Measurements from ENCODE around the gene NPW.

NPW gene

DNA sequence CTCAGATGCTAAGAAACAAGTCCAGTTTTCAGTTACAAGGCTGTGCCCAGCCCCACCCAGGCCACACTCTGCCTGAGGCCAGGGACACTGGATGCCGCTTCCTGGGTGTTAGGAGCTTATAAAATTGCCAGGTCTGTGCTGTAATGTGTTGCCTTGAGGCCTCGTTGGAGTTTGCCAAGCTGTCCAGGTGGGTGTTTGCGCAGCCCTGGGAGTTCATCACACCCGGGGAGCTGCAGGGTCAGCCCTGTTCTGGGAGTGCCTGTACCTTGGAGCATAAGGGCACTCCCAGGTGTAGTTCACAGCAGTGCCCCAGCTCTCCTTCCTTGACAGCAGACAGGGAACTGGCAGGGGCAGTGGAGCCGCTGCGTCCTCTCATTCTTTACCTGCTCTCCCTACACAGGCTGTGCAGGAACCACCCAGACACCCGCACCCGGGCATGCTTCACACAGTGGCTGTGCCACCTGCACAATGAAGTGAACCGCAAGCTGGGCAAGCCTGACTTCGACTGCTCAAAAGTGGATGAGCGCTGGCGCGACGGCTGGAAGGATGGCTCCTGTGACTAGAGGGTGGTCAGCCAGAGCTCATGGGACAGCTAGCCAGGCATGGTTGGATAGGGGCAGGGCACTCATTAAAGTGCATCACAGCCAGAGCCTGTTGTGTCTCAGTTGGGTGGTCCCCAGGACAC is 34.0 kb upstream of the NPW start:
- H3K27ac ChIP-seq, result peak overlapping the region; percentile 90
- no peak for TF ChIP-seq ZFX (IDR thresholded peaks at IDR 0.05)
- TF ChIP-seq, protein P1, sequence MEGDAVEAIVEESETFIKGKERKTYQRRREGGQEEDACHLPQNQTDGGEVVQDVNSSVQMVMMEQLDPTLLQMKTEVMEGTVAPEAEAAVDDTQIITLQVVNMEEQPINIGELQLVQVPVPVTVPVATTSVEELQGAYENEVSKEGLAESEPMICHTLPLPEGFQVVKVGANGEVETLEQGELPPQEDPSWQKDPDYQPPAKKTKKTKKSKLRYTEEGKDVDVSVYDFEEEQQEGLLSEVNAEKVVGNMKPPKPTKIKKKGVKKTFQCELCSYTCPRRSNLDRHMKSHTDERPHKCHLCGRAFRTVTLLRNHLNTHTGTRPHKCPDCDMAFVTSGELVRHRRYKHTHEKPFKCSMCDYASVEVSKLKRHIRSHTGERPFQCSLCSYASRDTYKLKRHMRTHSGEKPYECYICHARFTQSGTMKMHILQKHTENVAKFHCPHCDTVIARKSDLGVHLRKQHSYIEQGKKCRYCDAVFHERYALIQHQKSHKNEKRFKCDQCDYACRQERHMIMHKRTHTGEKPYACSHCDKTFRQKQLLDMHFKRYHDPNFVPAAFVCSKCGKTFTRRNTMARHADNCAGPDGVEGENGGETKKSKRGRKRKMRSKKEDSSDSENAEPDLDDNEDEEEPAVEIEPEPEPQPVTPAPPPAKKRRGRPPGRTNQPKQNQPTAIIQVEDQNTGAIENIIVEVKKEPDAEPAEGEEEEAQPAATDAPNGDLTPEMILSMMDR (conservative IDR thresholded peaks at IDR 0.05), result no peak

DNA sequence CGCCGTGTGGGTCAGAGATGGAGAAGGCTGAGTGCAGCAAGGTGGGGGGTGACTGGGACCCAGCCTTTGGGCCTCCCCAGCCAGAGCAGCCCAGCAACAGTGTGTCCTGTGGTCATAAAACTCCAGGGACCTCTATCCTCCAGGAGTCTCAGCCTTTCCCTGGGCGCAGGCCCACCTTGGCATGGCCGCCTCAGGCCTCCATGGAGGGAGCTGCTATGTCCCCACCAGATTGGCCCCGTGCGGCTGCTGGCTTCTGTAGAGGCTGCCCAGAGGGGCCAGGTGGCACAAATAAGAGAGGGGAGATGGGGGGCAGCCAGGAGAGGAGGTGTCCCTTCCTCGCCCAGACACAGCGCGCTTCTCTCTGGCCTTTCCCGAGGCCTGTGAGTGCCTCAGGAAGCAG is 32.4 kb upstream of the NPW start:
- no peak for TF ChIP-seq ZFX (IDR thresholded peaks at IDR 0.05)
- TF ChIP-seq, protein P1 (conservative IDR thresholded peaks at IDR 0.05), result no peak
- no peak overlapping the region for H3K27ac ChIP-seq

DNA sequence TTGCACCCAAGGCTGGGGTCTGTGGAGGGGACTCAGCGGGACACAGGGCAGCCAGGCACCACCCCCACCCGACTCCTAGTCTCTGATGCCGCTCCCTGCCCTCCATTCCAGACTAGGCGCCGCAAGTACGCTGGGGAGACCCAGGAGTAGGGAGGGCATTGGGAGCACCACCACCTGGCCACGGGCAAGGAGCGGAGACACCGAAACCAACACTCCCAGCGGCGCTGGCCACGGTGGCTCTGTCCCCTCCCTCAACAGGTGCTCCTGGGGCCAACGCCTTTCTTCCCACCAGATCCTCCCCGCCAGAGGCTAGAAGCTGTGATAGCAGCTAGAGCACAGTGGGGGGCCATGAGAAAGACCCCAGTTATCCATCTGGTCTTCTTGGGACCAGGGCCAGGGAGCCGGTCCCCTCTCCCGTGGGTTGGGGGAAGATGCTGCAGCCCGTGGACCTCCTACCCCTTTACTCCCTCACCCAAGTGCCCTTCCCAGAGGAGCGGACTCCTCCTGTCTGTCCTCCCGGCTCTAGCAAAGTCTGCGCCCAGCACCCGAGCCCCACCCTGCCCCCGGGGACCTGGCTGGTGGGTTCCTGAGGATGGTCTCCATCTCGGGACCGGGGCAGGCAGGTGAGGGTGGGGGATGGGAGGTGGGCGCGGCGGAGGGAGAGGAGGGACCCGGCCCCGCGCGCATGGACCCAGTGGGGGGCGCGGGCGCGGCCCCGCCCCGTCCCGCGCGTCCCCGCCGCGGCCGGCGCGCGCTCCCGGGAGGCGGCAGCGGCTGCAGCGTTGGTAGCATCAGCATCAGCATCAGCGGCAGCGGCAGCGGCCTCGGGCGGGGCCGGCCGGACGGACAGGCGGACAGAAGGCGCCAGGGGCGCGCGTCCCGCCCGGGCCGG is 30.1 kb upstream of the NPW start, which contains the start of gene SYNGR3:
Gene SYNGR3 (plus strand): TSS at position 762 of the 892 bp plus-strand sequence. CDS start 133 bp downstream, outside the sequence.
- TF ChIP-seq ZFX (IDR thresholded peaks at IDR 0.05), result no peak
- TF ChIP-seq, protein P1 (conservative IDR thresholded peaks at IDR 0.05), result no peak
- peak within 1 kb of the TSS; percentile 11; the same call in 1 of the 2 replicates for H3K27ac ChIP-seq

DNA sequence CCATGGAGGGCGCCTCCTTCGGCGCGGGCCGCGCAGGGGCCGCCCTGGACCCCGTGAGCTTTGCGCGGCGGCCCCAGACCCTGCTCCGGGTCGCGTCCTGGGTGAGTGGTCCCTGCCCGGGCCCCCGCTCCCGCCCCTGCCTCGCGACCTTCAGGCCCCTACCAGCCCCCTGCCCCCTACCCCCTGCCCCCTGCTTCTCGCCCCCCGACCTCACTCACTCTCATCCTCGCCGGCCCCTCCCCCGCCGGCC is 29.6 kb upstream of the NPW start:
- TF ChIP-seq, protein P1 (conservative IDR thresholded peaks at IDR 0.05), result no peak
- no peak for TF ChIP-seq ZFX (IDR thresholded peaks at IDR 0.05)
- no peak overlapping the region for H3K27ac ChIP-seq

DNA sequence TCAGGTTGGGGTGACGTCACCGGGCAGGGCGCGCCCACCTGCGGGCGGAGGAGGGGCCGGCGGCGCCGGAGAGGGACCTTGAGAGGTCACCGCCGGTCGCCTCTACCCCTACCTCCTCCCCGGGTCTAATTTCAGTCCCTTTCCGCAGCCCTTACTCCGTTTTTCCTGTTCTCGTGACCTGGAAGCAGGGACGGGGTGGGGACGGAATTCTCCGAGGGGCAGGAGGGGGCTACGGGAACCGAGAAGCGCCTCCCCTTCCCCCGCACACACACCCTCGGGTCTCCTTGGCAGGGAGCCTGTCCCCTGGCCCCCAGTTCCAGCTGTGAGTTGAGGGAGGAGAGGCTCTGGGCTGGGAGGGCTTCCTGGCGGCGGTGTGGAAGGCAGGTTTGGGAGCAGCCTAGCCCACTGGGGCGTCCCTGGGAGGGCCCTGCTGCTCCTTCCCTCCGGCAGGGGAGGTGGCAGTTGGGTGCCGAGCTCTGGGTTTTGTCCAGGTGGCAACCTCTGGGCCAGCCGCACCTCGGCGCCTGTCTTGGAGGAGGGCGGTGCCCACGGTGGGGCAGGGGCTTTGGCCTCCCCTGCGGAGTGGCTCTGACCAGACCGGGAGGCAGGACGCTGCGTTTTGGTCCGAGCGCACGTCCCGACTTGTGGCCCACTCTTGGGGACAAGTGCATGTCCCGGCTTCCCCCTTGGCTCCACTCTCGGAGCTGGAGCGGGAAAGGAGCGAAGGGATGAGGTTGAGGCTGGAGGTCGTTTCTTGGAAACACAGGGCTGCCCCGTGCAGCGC is 29.0 kb upstream of the NPW start:
- TF ChIP-seq, protein P1 (conservative IDR thresholded peaks at IDR 0.05), result no peak
- TF ChIP-seq ZFX (IDR thresholded peaks at IDR 0.05), result no peak
- H3K27ac ChIP-seq, result peak overlapping the region; percentile 11; the same call in 1 of the 2 replicates

DNA sequence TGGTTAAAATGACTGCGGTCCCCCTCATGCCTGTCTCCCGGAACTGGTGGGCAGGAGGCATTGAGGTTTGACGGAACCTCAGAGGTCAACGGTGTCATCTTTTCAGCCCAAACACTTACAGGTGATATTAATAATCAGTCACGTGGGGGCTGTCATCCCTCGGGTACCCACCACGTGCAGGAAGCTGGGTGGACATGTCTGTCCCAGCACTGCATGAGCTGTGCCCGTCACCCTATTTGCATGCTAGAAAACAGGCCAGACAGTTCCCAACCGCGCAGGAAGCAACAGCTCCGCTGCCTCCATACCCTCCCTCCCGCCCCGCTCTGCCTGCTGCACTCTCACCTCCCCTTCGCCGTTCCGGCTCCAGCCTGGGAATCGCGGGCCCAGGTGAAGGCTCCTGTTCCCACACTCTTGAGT is 28.4 kb upstream of the NPW start:
- no peak overlapping the region for H3K27ac ChIP-seq
- no peak for TF ChIP-seq ZFX (IDR thresholded peaks at IDR 0.05)
- TF ChIP-seq, protein P1 (conservative IDR thresholded peaks at IDR 0.05), result no peak
